ENCODE measurements around the gene EIF5AL1.

GRCh38 chr10:79477456-79477855 lies 34.9 kb upstream of the EIF5AL1 start:
- TF ChIP-seq CTCF (IDR thresholded peaks at IDR 0.05) (no peak), POLR2A (IDR thresholded peaks at IDR 0.05) (no peak)

Data from right lobe of liver (tissue), 4 donors.